ENCODE results near the gene ABLIM2. TPM values are rescaled to one million over a fixed set of nuclear protein-coding genes. Genes with fewer than 3 reads are reported as not detected.
A peak's percentile ranks its signal among the peaks of the same experiment; 100 is the strongest.

ABLIM2 gene
- total RNA-seq, 2 donors from 2014 or later, result 5.7 to 11.2 TPM

DNA sequence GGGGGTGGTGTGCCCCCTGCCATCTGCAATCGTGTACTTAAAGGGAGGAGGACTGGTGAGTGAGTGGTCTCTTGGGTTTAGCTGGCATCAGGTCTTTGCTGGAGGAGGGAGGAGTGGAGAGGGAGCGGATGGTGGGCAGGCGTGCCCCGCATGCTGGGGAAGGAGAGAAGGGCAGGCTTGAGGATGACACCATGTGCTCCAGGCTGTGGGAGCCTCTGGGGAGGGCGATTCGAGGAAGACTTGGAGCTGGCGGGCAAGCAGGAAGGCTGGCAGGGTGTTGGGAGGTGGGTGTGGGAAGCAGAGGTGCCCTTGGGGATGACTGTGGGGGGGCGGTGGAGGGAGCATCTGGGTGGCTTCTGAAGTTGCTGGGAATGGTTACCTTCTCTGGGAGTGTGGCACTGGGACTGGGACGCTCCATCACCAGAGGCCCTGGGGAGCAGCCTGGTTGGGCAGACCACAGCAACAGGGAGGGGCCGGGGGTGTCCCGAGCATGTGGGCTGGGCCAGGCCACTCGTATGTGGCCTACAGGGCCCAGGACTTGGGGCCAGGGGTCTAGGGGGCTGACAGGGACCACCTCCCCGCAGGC lies 188.2 kb downstream of the ABLIM2 start:
- no peak overlapping the region for H3K4me3 ChIP-seq
- TF ChIP-seq, protein P1, sequence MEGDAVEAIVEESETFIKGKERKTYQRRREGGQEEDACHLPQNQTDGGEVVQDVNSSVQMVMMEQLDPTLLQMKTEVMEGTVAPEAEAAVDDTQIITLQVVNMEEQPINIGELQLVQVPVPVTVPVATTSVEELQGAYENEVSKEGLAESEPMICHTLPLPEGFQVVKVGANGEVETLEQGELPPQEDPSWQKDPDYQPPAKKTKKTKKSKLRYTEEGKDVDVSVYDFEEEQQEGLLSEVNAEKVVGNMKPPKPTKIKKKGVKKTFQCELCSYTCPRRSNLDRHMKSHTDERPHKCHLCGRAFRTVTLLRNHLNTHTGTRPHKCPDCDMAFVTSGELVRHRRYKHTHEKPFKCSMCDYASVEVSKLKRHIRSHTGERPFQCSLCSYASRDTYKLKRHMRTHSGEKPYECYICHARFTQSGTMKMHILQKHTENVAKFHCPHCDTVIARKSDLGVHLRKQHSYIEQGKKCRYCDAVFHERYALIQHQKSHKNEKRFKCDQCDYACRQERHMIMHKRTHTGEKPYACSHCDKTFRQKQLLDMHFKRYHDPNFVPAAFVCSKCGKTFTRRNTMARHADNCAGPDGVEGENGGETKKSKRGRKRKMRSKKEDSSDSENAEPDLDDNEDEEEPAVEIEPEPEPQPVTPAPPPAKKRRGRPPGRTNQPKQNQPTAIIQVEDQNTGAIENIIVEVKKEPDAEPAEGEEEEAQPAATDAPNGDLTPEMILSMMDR (IDR thresholded peaks at IDR 0.05), result no peak

DNA sequence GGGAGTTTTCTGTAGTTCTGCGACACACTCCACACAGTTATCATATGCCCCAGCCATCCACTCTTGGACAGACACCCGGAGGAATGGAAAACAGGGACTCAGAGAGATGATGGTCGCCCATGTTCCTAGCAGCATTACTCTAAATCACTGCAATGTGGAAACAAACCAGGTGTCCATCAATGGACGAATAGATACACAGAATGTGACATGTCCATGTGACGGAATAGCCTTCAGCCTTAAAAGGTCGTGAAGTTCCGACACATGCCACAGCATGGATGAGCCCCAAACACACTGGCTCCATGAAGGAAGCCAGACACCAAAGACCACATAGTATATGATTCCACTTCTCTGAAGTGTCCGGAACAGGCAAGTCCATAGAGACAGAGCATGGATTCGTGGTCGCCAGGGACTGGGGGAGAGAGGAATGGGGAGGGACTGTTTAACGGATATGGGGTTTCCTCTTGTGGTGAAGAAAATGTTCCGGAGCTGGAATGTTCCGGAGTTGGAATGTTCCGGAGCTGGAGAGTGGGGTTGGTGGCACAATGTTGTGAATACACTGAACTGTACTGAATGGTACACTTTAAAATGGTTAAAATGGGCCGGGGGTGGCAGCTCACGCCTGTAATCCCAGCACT lies 190.2 kb downstream of the ABLIM2 start:
- H3K27me3 ChIP-seq, result no peaks in the 10 kb centered on the region
- H3K4me1 ChIP-seq, result peaks cover 0 to 58% of the 10 kb centered on the region in 2 donors
- H3K36me3 ChIP-seq, result no peaks in the 10 kb centered on the region
- H3K27ac ChIP-seq, result peak overlapping the region in 1 of 2 donors; percentile 72
- H3K4me3 ChIP-seq, result no peak overlapping the region
- TF ChIP-seq, protein P1 (IDR thresholded peaks at IDR 0.05), result no peak
- no peak for DNase-seq (ENCODE audit: low spot score)
- no peaks in the 10 kb centered on the region for H3K9me3 ChIP-seq

More for the DNA sequence above, 188.2 kb downstream of the ABLIM2 start:
- Histone ChIP-seq H3K27me3 (no peaks in the 10 kb centered on the region), H3K4me1 (peaks cover 0 to 53% of the 10 kb centered on the region in 2 donors), H3K9me3 (no peaks in the 10 kb centered on the region), H3K27ac (peak overlapping the region; percentile 62 to 72), H3K36me3 (no peaks in the 10 kb centered on the region)
- no peak for DNase-seq (ENCODE audit: low spot score)

DNA sequence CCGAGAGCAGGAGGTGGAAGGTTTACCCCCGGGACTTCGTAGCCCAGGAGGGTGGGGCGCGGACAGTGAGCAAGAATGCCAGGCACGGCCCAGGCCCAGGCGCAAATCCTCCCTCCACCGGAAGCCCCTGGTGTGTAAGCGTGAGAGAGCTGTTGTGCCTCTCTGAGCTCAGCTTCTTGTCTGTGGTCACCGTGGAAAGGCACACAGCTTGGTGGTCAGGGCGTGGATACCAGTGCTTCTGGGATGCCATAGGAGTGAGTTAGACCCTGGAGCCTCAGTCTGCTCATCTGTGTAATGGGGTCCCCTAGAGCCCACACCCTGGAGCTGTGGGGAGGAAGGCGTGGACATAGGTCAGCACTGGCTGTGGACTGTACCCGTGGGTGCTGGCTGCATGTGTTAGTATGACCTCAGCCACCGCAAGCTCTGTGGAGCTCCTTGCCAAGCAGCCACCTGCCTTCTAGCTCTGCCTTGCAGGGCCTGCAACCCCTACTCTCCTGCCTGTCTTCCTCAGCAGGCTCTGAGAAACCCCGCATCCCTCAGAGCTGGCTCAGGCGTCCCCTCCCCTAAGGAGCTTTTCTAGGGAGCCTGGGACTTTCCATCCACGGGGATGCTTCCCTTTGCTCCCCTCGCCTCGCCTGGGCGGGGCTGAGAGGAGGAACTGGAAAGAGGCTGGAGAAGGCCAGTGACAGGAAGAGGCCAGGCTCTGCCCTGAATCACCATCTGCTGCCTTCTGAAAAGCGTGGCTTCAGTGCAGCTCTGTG lies 190.9 kb downstream of the ABLIM2 start:
- Histone ChIP-seq H3K9me3 (no peaks in the 10 kb centered on the region), H3K27me3 (no peaks in the 10 kb centered on the region), H3K27ac (peak overlapping the region in 1 of 2 donors; percentile 72), H3K36me3 (no peaks in the 10 kb centered on the region), H3K4me3 (no peak overlapping the region), H3K4me1 (peaks cover 0 to 58% of the 10 kb centered on the region in 2 donors)
- TF ChIP-seq, protein P1 (IDR thresholded peaks at IDR 0.05), result no peak
- no peak for DNase-seq (ENCODE audit: low spot score)

DNA sequence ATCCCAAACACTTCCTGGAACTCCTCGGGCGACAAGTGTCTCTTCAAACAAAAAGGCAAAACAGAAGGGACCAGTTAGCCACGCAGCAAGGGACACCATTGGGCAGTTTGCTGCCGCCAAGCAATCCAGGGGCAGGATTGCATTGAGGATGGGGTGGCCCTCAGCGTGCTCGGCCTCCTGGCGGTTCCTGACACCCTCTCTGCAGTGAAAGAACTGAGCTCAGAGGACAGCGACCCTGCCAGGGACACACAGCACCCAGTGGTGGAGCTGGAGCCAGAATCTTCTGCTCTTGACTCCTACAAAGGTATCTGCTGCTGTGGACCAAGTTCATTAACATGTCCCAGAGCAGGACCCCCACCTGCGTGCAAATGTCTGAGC lies 191.6 kb downstream of the ABLIM2 start:
- H3K27ac ChIP-seq, result no peak overlapping the region
- H3K4me3 ChIP-seq, result no peak overlapping the region
- TF ChIP-seq, protein P1 (IDR thresholded peaks at IDR 0.05), result no peak
- no peak for DNase-seq (ENCODE audit: low spot score)
- peaks cover 0 to 58% of the 10 kb centered on the region in 2 donors for H3K4me1 ChIP-seq
- H3K9me3 ChIP-seq, result no peaks in the 10 kb centered on the region
- no peaks in the 10 kb centered on the region for H3K36me3 ChIP-seq
- no peaks in the 10 kb centered on the region for H3K27me3 ChIP-seq

DNA sequence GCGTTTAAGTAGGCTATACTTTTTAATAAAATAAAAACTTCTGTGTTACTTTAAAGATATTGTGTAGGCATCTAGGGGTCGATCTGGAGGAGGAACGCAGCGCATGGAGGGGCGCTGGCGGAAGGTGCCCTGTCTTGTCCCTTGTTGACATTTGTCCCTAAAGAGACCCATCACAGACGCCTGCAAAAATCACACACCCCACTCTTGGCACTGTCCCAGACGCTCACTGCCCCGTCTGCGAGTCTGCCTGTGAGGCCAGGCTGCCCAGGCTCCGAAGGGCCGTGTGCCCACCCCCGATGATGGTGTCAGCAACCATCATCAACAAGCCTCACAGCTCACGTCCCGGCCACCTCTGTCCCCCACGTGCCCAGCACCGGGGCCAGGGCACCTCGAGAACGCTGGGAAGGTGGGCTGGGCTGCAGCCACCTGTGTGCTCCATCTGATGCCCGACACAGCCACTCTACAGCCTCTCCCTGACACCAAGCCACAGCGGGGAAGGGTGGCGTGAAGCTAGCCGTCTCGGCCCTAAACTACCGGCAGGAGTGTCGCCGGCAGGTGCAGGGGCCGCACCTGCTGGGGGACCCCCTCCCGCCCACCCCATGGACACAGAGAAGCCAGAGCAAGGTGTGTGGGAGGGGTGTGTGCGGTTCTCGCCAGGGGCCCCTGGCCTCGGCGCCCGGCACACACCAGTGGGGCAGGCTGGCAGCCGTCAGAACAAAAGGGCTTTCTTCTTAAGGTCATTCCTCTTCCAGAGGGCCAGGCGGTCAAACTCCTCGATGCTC lies 192.1 kb downstream of the ABLIM2 start:
- DNase-seq (ENCODE audit: low spot score), result no peak
- Histone ChIP-seq H3K27me3 (no peaks in the 10 kb centered on the region), H3K4me1 (peaks cover 0 to 58% of the 10 kb centered on the region in 2 donors), H3K9me3 (no peaks in the 10 kb centered on the region), H3K27ac (no peak overlapping the region), H3K36me3 (no peaks in the 10 kb centered on the region), H3K4me3 (no peak overlapping the region)
- TF ChIP-seq, protein P1 (IDR thresholded peaks at IDR 0.05), result no peak
